Measurements from ENCODE around the gene ANGPTL5. TPM values are rescaled to one million over a fixed set of nuclear protein-coding genes. Genes with fewer than 3 reads are reported as not detected.
"Not testable (repeated sequence)": the region's sequence is repeated elsewhere in the genome, so short reads cannot be mapped to it uniquely, and the experiment has no call there.

Gene ANGPTL5
- 0.09 TPM in 1 of 2 replicates, not detected in the other for total RNA-seq

GRCh38 chr11:101916422-101916821 is at the start of gene ANGPTL5:
Gene ANGPTL5 (minus strand): TSS chr11:101916522. CDS start chr11:101907909, 8,613 bp downstream.
- DNase-seq: no peak

- DNase-seq: not testable (repeated sequence)
Observed at GRCh38 chr11:101964200-101964599, 47.9 kb upstream of the ANGPTL5 start.

- no peak for DNase-seq
Observed at GRCh38 chr11:101960231-101960630, 43.9 kb upstream of the ANGPTL5 start.

GRCh38 chr11:101955701-101956100 is 39.4 kb upstream of the ANGPTL5 start:
- no peak for DNase-seq

- DNase-seq: no peak
Observed at GRCh38 chr11:101955278-101955677, 39.0 kb upstream of the ANGPTL5 start.

GRCh38 chr11:101949680-101950220 is 33.4 kb upstream of the ANGPTL5 start:
- no peak for DNase-seq

- no peak for DNase-seq
Observed at GRCh38 chr11:101945448-101945847, 29.1 kb upstream of the ANGPTL5 start.

- DNase-seq: no peak
Observed at GRCh38 chr11:101944923-101945322, 28.6 kb upstream of the ANGPTL5 start.

GRCh38 chr11:101940901-101941520 is 24.7 kb upstream of the ANGPTL5 start:
- no peak for DNase-seq

- DNase-seq: no peak
Observed at GRCh38 chr11:101931692-101932091, 15.4 kb upstream of the ANGPTL5 start.

- DNase-seq: no peak
Observed at GRCh38 chr11:101929294-101929915, 13.1 kb upstream of the ANGPTL5 start.

- DNase-seq: no peak
Observed at GRCh38 chr11:101923554-101923953, 7.2 kb upstream of the ANGPTL5 start.

- no peak for DNase-seq
Observed at GRCh38 chr11:101920992-101921391, 4.7 kb upstream of the ANGPTL5 start.

GRCh38 chr11:101917226-101917625 is 904 bp upstream of the ANGPTL5 start:
- no peak for DNase-seq

GRCh38 chr11:101915791-101916291 is 481 bp downstream of the ANGPTL5 start:
- DNase-seq: peak; percentile 77

GRCh38 chr11:101914738-101915426 is 1.4 kb downstream of the ANGPTL5 start, which contains the start of gene CEP126:
Gene CEP126 (plus strand): TSS chr11:101915010. CDS start chr11:101915285, 275 bp downstream.
- peak; percentile 98 for DNase-seq

GRCh38 chr11:101914341-101914737 is 2.0 kb downstream of the ANGPTL5 start:
- DNase-seq: no peak

- DNase-seq: no peak
Observed at GRCh38 chr11:101913656-101914055, 2.7 kb downstream of the ANGPTL5 start.

- peak; percentile 88 for DNase-seq
Observed at GRCh38 chr11:101912823-101913284, 3.5 kb downstream of the ANGPTL5 start.

- no peak for DNase-seq
Observed at GRCh38 chr11:101909087-101909486, 7.2 kb downstream of the ANGPTL5 start.

- no peak for DNase-seq
Observed at GRCh38 chr11:101907815-101908214, 8.5 kb downstream of the ANGPTL5 start.

GRCh38 chr11:101894505-101894904 is 21.8 kb downstream of the ANGPTL5 start:
- no peak for DNase-seq

GRCh38 chr11:101889767-101890166 is 26.6 kb downstream of the ANGPTL5 start:
- DNase-seq: no peak

Data from dermis blood vessel endothelial cell (primary cell).